Measurements from ENCODE around the gene OTOF. TPM values are rescaled to one million over a fixed set of nuclear protein-coding genes. Genes with fewer than 3 reads are reported as not detected.

The OTOF gene
- total RNA-seq, 1 experiment from 2014 or later = 0.26 TPM

DNA sequence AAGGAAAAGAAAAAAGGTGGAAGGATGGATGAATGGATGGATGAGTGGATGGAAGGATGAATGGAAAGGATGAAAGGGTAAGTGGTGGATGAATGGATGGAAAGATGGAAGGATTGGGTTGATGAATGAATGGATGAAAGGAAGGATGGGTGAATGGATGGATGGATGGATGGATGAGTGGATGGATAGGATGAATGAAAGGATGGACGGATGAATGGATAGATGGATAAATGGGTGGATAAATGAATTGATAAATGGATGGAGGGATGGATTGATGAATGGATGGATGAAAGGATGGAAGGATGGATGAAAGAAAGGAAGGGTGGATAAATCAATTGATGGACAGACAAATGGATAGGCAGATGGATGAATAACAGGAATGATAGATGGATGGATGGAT, 48.2 kb upstream of the OTOF start:
- TF ChIP-seq NFATC4 (CRISPR knock-in tag; IDR thresholded peaks at IDR 0.05) (no peak), ZNF232 (CRISPR knock-in tag; IDR thresholded peaks at IDR 0.05) (no peak), ZNF263 (CRISPR knock-in tag; IDR thresholded peaks at IDR 0.05; ENCODE audit: low read depth) (no peak), MYBL2 (CRISPR knock-in tag; IDR thresholded peaks at IDR 0.05) (no peak), ZNF416 (CRISPR knock-in tag; IDR thresholded peaks at IDR 0.05) (no peak), NFE2L1 (CRISPR knock-in tag; IDR thresholded peaks at IDR 0.05) (no peak), RORB (CRISPR knock-in tag; IDR thresholded peaks at IDR 0.05) (no peak), IRF2 (CRISPR knock-in tag; IDR thresholded peaks at IDR 0.05; ENCODE audit: borderline replicate concordance, low read depth) (no peak), FOXP1 (CRISPR knock-in tag; IDR thresholded peaks at IDR 0.05; ENCODE audit: borderline replicate concordance) (no peak)
- TF ChIP-seq, protein P1, sequence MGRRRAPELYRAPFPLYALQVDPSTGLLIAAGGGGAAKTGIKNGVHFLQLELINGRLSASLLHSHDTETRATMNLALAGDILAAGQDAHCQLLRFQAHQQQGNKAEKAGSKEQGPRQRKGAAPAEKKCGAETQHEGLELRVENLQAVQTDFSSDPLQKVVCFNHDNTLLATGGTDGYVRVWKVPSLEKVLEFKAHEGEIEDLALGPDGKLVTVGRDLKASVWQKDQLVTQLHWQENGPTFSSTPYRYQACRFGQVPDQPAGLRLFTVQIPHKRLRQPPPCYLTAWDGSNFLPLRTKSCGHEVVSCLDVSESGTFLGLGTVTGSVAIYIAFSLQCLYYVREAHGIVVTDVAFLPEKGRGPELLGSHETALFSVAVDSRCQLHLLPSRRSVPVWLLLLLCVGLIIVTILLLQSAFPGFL (CRISPR knock-in tag; IDR thresholded peaks at IDR 0.05; ENCODE audit: borderline replicate concordance) = no peak
- TF ChIP-seq, protein P2, sequence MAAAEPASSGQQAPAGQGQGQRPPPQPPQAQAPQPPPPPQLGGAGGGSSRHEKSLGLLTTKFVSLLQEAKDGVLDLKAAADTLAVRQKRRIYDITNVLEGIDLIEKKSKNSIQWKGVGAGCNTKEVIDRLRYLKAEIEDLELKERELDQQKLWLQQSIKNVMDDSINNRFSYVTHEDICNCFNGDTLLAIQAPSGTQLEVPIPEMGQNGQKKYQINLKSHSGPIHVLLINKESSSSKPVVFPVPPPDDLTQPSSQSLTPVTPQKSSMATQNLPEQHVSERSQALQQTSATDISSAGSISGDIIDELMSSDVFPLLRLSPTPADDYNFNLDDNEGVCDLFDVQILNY (CRISPR knock-in tag; IDR thresholded peaks at IDR 0.05) = no peak
- TF ChIP-seq, protein P3, sequence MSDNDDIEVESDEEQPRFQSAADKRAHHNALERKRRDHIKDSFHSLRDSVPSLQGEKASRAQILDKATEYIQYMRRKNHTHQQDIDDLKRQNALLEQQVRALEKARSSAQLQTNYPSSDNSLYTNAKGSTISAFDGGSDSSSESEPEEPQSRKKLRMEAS (CRISPR knock-in tag; IDR thresholded peaks at IDR 0.05) = no peak
- TF ChIP-seq, protein P4, sequence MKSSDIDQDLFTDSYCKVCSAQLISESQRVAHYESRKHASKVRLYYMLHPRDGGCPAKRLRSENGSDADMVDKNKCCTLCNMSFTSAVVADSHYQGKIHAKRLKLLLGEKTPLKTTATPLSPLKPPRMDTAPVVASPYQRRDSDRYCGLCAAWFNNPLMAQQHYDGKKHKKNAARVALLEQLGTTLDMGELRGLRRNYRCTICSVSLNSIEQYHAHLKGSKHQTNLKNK (CRISPR knock-in tag; IDR thresholded peaks at IDR 0.05) = no peak
- TF ChIP-seq, protein P5, sequence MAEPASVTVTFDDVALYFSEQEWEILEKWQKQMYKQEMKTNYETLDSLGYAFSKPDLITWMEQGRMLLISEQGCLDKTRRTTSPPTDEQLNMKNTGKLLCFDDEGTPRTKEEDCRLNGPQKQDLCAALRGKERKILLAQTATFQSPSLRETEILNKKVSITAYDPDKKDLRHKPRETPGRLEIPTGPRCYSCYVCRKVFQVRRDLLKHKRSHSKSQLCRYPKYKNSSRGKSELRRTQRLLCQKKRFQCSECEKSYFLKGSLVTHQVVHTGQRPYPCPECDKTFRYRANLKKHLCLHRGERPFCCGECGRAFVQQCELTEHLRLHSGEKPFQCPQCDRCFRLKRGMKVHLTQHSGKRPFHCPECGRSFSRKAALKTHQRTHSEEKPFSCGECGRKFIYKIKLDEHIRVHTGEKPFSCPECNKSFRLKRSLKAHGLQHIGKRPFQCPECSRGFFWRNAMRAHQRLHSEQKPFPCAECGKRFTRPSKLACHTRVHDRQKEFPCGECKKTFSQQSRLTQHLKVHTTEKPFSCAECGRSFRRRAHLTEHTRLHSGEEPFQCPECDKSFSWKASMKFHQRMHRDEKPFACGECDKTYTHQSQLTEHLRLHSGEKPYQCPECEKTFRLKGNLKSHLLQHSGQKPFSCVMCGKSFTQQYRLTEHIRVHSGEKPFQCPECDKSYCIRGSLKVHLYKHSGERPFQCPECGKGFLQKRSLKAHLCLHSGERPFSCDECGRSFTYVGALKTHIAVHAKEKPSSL (CRISPR knock-in tag; conservative IDR thresholded peaks at IDR 0.05) = no peak
- TF ChIP-seq, protein P6, sequence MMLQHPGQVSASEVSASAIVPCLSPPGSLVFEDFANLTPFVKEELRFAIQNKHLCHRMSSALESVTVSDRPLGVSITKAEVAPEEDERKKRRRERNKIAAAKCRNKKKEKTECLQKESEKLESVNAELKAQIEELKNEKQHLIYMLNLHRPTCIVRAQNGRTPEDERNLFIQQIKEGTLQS (CRISPR knock-in tag; conservative IDR thresholded peaks at IDR 0.05) = no peak
- TF ChIP-seq, protein P7, sequence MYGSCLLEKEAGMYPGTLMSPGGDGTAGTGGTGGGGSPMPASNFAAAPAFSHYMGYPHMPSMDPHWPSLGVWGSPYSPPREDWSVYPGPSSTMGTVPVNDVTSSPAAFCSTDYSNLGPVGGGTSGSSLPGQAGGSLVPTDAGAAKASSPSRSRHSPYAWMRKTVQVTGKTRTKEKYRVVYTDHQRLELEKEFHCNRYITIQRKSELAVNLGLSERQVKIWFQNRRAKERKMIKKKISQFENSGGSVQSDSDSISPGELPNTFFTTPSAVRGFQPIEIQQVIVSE (CRISPR knock-in tag; IDR thresholded peaks at IDR 0.05; ENCODE audit: borderline replicate concordance) = no peak
- TF ChIP-seq, protein P8, sequence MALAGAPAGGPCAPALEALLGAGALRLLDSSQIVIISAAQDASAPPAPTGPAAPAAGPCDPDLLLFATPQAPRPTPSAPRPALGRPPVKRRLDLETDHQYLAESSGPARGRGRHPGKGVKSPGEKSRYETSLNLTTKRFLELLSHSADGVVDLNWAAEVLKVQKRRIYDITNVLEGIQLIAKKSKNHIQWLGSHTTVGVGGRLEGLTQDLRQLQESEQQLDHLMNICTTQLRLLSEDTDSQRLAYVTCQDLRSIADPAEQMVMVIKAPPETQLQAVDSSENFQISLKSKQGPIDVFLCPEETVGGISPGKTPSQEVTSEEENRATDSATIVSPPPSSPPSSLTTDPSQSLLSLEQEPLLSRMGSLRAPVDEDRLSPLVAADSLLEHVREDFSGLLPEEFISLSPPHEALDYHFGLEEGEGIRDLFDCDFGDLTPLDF (CRISPR knock-in tag; IDR thresholded peaks at IDR 0.05) = no peak
- TF ChIP-seq, protein P9, sequence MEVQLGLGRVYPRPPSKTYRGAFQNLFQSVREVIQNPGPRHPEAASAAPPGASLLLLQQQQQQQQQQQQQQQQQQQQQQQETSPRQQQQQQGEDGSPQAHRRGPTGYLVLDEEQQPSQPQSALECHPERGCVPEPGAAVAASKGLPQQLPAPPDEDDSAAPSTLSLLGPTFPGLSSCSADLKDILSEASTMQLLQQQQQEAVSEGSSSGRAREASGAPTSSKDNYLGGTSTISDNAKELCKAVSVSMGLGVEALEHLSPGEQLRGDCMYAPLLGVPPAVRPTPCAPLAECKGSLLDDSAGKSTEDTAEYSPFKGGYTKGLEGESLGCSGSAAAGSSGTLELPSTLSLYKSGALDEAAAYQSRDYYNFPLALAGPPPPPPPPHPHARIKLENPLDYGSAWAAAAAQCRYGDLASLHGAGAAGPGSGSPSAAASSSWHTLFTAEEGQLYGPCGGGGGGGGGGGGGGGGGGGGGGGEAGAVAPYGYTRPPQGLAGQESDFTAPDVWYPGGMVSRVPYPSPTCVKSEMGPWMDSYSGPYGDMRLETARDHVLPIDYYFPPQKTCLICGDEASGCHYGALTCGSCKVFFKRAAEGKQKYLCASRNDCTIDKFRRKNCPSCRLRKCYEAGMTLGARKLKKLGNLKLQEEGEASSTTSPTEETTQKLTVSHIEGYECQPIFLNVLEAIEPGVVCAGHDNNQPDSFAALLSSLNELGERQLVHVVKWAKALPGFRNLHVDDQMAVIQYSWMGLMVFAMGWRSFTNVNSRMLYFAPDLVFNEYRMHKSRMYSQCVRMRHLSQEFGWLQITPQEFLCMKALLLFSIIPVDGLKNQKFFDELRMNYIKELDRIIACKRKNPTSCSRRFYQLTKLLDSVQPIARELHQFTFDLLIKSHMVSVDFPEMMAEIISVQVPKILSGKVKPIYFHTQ (CRISPR knock-in tag; IDR thresholded peaks at IDR 0.05) = no peak
- TF ChIP-seq, protein P10, sequence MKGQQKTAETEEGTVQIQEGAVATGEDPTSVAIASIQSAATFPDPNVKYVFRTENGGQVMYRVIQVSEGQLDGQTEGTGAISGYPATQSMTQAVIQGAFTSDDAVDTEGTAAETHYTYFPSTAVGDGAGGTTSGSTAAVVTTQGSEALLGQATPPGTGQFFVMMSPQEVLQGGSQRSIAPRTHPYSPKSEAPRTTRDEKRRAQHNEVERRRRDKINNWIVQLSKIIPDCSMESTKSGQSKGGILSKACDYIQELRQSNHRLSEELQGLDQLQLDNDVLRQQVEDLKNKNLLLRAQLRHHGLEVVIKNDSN (CRISPR knock-in tag; IDR thresholded peaks at IDR 0.05) = no peak
- Mint-ChIP-seq H3K4me3 (no peak overlapping the region), H3K4me1 (no peaks in the 10 kb centered on the region), H3K27ac (no peak overlapping the region), H3K27me3 (ENCODE audit: low read depth) (no peaks in the 10 kb centered on the region; the same call in 1 of the 2 replicates), H3K36me3 (no peaks in the 10 kb centered on the region), H3K9me3 (no peaks in the 10 kb centered on the region)
- POLR2A ChIA-PET = no interaction called here
- ATAC-seq (no peak), DNase-seq (ENCODE audit: low spot score) (no peak)
- CTCF ChIA-PET = no interaction called here
